ENCODE data around the gene SOX12. TPM values are rescaled to one million over a fixed set of nuclear protein-coding genes. Genes with fewer than 3 reads are reported as not detected.

Gene SOX12
- total RNA-seq, 4 donors from 2014 or later, result 0.15 to 1.4 (median 0.65) TPM

DNA sequence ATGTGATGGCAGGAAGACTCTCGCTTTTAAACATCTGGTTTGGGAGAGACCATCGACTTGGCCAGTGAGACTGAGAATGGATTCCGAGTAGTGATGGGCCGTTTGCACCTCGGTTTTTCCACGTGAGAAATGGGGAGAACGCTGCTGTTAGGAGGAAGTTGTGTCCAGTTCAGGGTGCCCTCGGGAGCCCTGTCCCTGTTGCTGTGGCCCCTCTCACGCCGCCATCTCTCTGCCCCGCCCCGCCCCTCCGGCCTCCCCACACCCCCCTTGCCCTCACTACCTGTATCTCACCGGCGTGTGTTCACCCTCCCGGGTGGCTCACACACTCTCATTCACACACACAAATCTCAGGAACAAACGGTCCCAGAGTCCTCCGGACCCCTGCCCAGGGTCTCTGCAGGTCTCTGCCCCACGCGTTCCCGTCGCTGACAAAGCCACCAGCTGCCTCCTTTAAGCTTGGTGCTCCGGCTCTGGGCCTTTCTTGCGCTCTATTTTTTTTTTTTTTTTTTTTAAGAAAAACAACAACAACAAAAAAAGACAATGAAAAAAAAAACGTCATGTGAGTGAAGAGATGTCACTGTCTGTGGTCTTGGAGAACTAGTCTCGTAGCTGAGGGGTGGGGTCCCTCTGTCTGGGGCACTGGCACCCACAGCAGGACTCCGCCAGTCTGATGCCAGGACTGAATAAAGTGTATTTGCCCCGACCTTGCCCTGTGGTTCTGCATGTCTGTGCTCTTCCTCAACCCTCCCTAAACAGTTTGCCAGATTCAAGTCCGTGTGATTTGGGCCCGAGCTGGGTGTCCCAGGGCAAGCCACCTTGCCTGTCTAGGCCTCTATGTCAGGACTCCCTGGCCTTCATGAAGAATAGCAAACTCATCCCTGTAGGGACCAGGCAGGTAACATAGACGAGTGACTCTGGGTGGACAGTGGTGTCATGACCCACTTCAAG, 2.9 kb downstream of the SOX12 start:
- intact Hi-C loops (cut with DNase I; ENCODE audit: low total_unique reads), result loop anchor here (5.0 to 10.0 kb wide), 2 partner anchors 121 to 796 kb away; no protein-coding TSS in a partner anchor
- in situ Hi-C loops (cut with MboI; ENCODE audit: low sequenced_read_pairs in 4 of 4), result no loop called here
- Histone ChIP-seq H3K27me3 (peaks cover 0 to 7% (median 2%) of the 10 kb centered on the region in 3 donors), H3K27ac (peak overlapping the region; percentile 56 to 93 (median 62)), H3K4me3 (no peak overlapping the region), H3K36me3 (no peaks in the 10 kb centered on the region), H3K9me3 (no peaks in the 10 kb centered on the region), H3K4me1 (peaks cover 5% of the 10 kb centered on the region in 2 donors)
- no peak for DNase-seq
- TF ChIP-seq CTCF (IDR thresholded peaks at IDR 0.05 in 4 of 5, conservative IDR thresholded peaks at IDR 0.05 in 1 of 5) (no peak), POLR2A (IDR thresholded peaks at IDR 0.05) (no peak)
- no peak for ATAC-seq

- in situ Hi-C loops (cut with MboI; ENCODE audit: low sequenced_read_pairs in 4 of 4) (no loop called here), intact Hi-C loops (cut with DNase I; ENCODE audit: low total_unique reads) (loop anchor here (5.0 to 10.0 kb wide), 2 partner anchors 122 to 796 kb away; no protein-coding TSS in a partner anchor)
- DNase-seq (no peak), ATAC-seq (no peak)
- Histone ChIP-seq H3K9me3 (no peaks in the 10 kb centered on the region), H3K36me3 (no peaks in the 10 kb centered on the region), H3K27me3 (peaks cover 0 to 7% (median 2%) of the 10 kb centered on the region in 3 donors), H3K4me3 (no peak overlapping the region), H3K4me1 (peaks cover 5% of the 10 kb centered on the region in 2 donors), H3K27ac (no peak overlapping the region)
- TF ChIP-seq POLR2A (IDR thresholded peaks at IDR 0.05) (no peak), CTCF (IDR thresholded peaks at IDR 0.05 in 4 of 5, conservative IDR thresholded peaks at IDR 0.05 in 1 of 5) (no peak)
Measured at GRCh38 chr20:328975-329695, 3.8 kb downstream of the SOX12 start.

DNA sequence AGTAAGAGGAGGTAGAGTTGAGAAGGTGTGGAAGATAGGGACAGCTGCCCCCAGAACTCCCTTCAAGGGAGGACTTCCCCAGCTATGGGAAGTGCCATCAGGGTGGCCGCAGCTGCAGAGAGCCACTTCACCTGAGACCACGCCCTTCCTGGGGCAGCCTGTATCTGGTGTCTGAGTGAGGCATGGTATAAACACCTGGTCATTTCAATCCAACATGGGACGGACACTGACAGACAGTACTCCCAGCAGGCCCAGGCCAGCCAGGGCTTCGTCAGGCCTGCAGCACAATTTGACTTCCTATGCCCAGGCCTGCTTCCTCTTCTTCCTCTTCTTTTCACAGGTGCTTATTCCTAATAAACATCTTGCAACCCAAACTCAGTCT, 4.5 kb downstream of the SOX12 start:
- H3K4me1 ChIP-seq, result peaks cover 5% of the 10 kb centered on the region in 2 donors
- intact Hi-C loops (cut with DNase I; ENCODE audit: low total_unique reads), result loop anchor here (2.0 to 10.0 kb wide), 3 partner anchors 63 to 795 kb away; no protein-coding TSS in a partner anchor
- ATAC-seq, result no peak

More for the DNA sequence above, 4.5 kb downstream of the SOX12 start:
- no peak overlapping the region for H3K4me3 ChIP-seq
- no peak overlapping the region for H3K27ac ChIP-seq
- in situ Hi-C loops (cut with MboI; ENCODE audit: low sequenced_read_pairs in 4 of 4), result loop anchor here in 1 of 4 donors (10.0 kb wide), 1 partner anchor 125 kb away; no protein-coding TSS in a partner anchor
- no peaks in the 10 kb centered on the region for H3K36me3 ChIP-seq
- peaks cover 0 to 7% (median 2%) of the 10 kb centered on the region in 3 donors for H3K27me3 ChIP-seq
- no peaks in the 10 kb centered on the region for H3K9me3 ChIP-seq
- TF ChIP-seq CTCF (IDR thresholded peaks at IDR 0.05 in 4 of 5, conservative IDR thresholded peaks at IDR 0.05 in 1 of 5) (no peak), POLR2A (IDR thresholded peaks at IDR 0.05) (no peak)
- no peak for DNase-seq
